H1 (cell line): Measurements from ENCODE around the gene POLR3C. TPM values are rescaled to one million over a fixed set of nuclear protein-coding genes. Genes with fewer than 3 reads are reported as not detected.

ENCODE experiments used
- CTCF ChIA-PET: fragments of 300-600 bp; sonication (Branson Sonifier 250); formaldehyde crosslinking; loops from one replicate; lab custom pipeline; 2021; ENCODE audit not compliant: partially characterized antibody; lab: Charles Lee
- POLR2A ChIA-PET: fragments of 300-600 bp; sonication (Branson Sonifier 250); formaldehyde crosslinking; loops from one replicate; lab custom pipeline; 2021; ENCODE audit warnings: inconsistent platforms; ENCODE audit not compliant: partially characterized antibody; lab: Charles Lee
- DNase-seq, 2 experiments: peaks; one replicate each; pipeline versions ENCODE4 v3.0.0 to v3.0.0-alpha.2; 2010 to 2022; ENCODE audit warnings: low spot score in 2 of 2, low read depth in 1 of 2, mixed read lengths in 1 of 2
- FAIRE-seq: peaks from 2 replicates; lab custom pipeline; 2011; peaks lifted over from hg19 to GRCh38; lab: Jason Lieb, UNC
- H2AFZ ChIP-seq: 2 replicates; pipeline ENCODE4 v1.8.1; 2012; ENCODE audit warnings: low read length, inconsistent platforms
- H2AK5ac ChIP-seq: 2 replicates; pipeline ENCODE4 v1.6.1; 2013; ENCODE audit warnings: low read depth, low read length
- H2BK120ac ChIP-seq: replicated peaks from 2 replicates; pipeline ENCODE3; 2013; ENCODE audit warnings: low read depth, low read length, inconsistent platforms
- H2BK12ac ChIP-seq: 2 replicates; pipeline ENCODE4 v1.6.1; 2013; ENCODE audit warnings: low read depth, low read length
- H2BK15ac ChIP-seq: 2 replicates; pipeline ENCODE4 v1.6.1; 2013; ENCODE audit warnings: low read length
- H2BK20ac ChIP-seq: 2 replicates; pipeline ENCODE4 v1.6.1; 2013; ENCODE audit warnings: low read length
- H2BK5ac ChIP-seq: 2 replicates; pipeline ENCODE4 v1.6.1; 2013; ENCODE audit warnings: low read depth, low read length
- H3K14ac ChIP-seq: 2 replicates; pipeline ENCODE4 v1.6.1; 2013; ENCODE audit warnings: inconsistent platforms; ENCODE audit not compliant: insufficient read length
- H3K18ac ChIP-seq: 2 replicates; pipeline ENCODE4 v1.6.1; 2013; ENCODE audit warnings: low read length; ENCODE audit errors: extremely low read depth
- H3K23ac ChIP-seq: 2 replicates; pipeline ENCODE4 v1.6.1; 2013; ENCODE audit warnings: inconsistent platforms; ENCODE audit not compliant: insufficient read length
- H3K23me2 ChIP-seq: 2 replicates; pipeline ENCODE4 v1.6.1; 2013; ENCODE audit warnings: low read depth, low read length
- H3K27ac ChIP-seq: 2 replicates; pipeline ENCODE4 v1.6.1; 2011; ENCODE audit warnings: low read depth, low read length, inconsistent platforms
- H3K27me3 ChIP-seq, 4 experiments: replicated peaks in 1 of 4; 1 replicate in 1 of 4; 2 replicates in 3 of 4; pipeline versions ENCODE4 v1.6.1 to v1.8.1; 2011 to 2013; ENCODE audit warnings: low read length in 3 of 4, mild to moderate bottlenecking in 3 of 4, inconsistent platforms in 2 of 4, mixed read lengths in 2 of 4, moderate library complexity in 1 of 4; ENCODE audit not compliant: control insufficient read depth in 3 of 4, insufficient read depth in 3 of 4; ENCODE audit errors: extremely low read depth in 1 of 4
- H3K36me3 ChIP-seq, 4 experiments: 2 replicates each; pipeline versions ENCODE4 v1.6.1 to v1.8.1; 2011 to 2013; ENCODE audit warnings: mild to moderate bottlenecking in 4 of 4, low read length in 3 of 4, moderate library complexity in 2 of 4, control low read depth in 1 of 4, inconsistent platforms in 1 of 4; ENCODE audit not compliant: insufficient read depth in 4 of 4, control insufficient read depth in 2 of 4
- H3K4ac ChIP-seq: replicated peaks from 2 replicates; pipeline ENCODE3; 2013; ENCODE audit warnings: low read length, low read depth, mixed read lengths, inconsistent platforms; ENCODE audit not compliant: insufficient read length
- H3K4me1 ChIP-seq, 4 experiments: replicated peaks in 1 of 4; 1 replicate in 1 of 4; 2 replicates in 3 of 4; pipeline versions ENCODE4 v1.6.1 to v1.8.1; 2011 to 2013; ENCODE audit warnings: low read length in 3 of 4, inconsistent platforms in 2 of 4, mixed read lengths in 1 of 4; ENCODE audit not compliant: insufficient read depth in 4 of 4, control insufficient read depth in 3 of 4
- H3K4me2 ChIP-seq, 2 experiments: 2 replicates each; pipeline versions ENCODE4 v1.6.1 to v1.8.1; 2011 to 2013; ENCODE audit warnings: low read depth in 2 of 2, low read length in 2 of 2, control low read depth in 1 of 2, inconsistent platforms in 1 of 2, mild to moderate bottlenecking in 1 of 2; ENCODE audit not compliant: insufficient read depth in 1 of 2
- H3K4me3 ChIP-seq, 4 experiments: fragments of 200-600, 300-600 bp in 1 of 4; sonication (generic), shearing (Covaris generic), sonication (Bioruptor Twin) in 1 of 4; 2 replicates each; pipeline versions ENCODE4 v1.5.1 to v1.8.1; 2011 to 2016; ENCODE audit warnings: low read length in 4 of 4, low read depth in 3 of 4, control low read depth in 2 of 4, inconsistent platforms in 2 of 4, mild to moderate bottlenecking in 2 of 4, mixed read lengths in 1 of 4, moderate library complexity in 1 of 4; ENCODE audit not compliant: insufficient read depth in 2 of 4; ENCODE audit errors: extremely low read depth in 1 of 4
- H3K56ac ChIP-seq: replicated peaks from 2 replicates; pipeline ENCODE3; 2013; ENCODE audit warnings: low read depth, mild to moderate bottlenecking, mixed read lengths, low read length, inconsistent platforms; ENCODE audit not compliant: insufficient read length
- H3K79me1 ChIP-seq: 2 replicates; pipeline ENCODE4 v1.6.1; 2013; ENCODE audit warnings: low read depth, low read length, control low read depth
- H3K79me2 ChIP-seq, 2 experiments: 2 replicates each; pipeline versions ENCODE4 v1.6.1 to v1.8.1; 2012 to 2013; ENCODE audit warnings: low read length in 2 of 2, mild to moderate bottlenecking in 2 of 2, inconsistent platforms in 1 of 2; ENCODE audit not compliant: insufficient read depth in 2 of 2, control insufficient read depth in 1 of 2
- H3K9ac ChIP-seq, 4 experiments: replicated peaks in 1 of 4; 1 replicate in 1 of 4; 2 replicates in 3 of 4; pipeline versions ENCODE4 v1.6.1 to v1.8.1; 2011 to 2013; ENCODE audit warnings: low read depth in 3 of 4, low read length in 3 of 4, control low read depth in 2 of 4, mild to moderate bottlenecking in 2 of 4, moderate library complexity in 2 of 4, inconsistent platforms in 1 of 4; ENCODE audit errors: extremely low read depth in 1 of 4
- H3K9me3 ChIP-seq, 2 experiments: 2 replicates each; pipeline versions ENCODE4 v1.6.1 to v1.8.1; 2012 to 2013; ENCODE audit warnings: mild to moderate bottlenecking in 2 of 2, moderate library complexity in 2 of 2, control low read depth in 1 of 2, inconsistent platforms in 1 of 2, low read depth in 1 of 2, low read length in 1 of 2, mixed read lengths in 1 of 2; ENCODE audit not compliant: insufficient read depth in 2 of 2
- H4K20me1 ChIP-seq, 2 experiments: replicated peaks in 1 of 2; 2 replicates each; pipeline versions ENCODE3 to v1.8.1; 2011 to 2013; ENCODE audit warnings: inconsistent platforms in 2 of 2, low read length in 2 of 2, mild to moderate bottlenecking in 1 of 2; ENCODE audit not compliant: insufficient read depth in 2 of 2, control insufficient read depth in 1 of 2
- H4K5ac ChIP-seq: 2 replicates; pipeline ENCODE4 v1.6.1; 2013; ENCODE audit warnings: low read length, low read depth, mixed read lengths, inconsistent platforms; ENCODE audit not compliant: insufficient read length
- H4K8ac ChIP-seq: 2 replicates; pipeline ENCODE4 v1.8.0; 2013; ENCODE audit warnings: mild to moderate bottlenecking, moderate library complexity, low read length, inconsistent platforms; ENCODE audit not compliant: insufficient read depth; ENCODE audit errors: extremely low read depth
- H4K91ac ChIP-seq: replicated peaks from 2 replicates; pipeline ENCODE3; 2013; ENCODE audit warnings: low read length, mixed read lengths, inconsistent platforms; ENCODE audit not compliant: insufficient read length
- ASH2L ChIP-seq: fragments of 200-600, 300-600 bp; sonication (generic); IDR thresholded peaks from one replicate; pipeline ENCODE4 v1.7.1; 2017; ENCODE audit warnings: low read length
- BCL11A ChIP-seq, 2 experiments: IDR thresholded peaks; one replicate each; pipeline ENCODE4 v1.6.1; 2011; ENCODE audit warnings: low read depth in 2 of 2, low read length in 2 of 2, mild to moderate bottlenecking in 2 of 2
- CBX5 ChIP-seq: fragments of 300-800, 300-1000 bp; sonication (generic); IDR thresholded peaks from 2 replicates; pipeline ENCODE4 v1.7.1; 2016; ENCODE audit warnings: antibody characterized with exemption, low read length, low read depth
- FOSL1 ChIP-seq: IDR thresholded peaks from 2 replicates; pipeline ENCODE4 v1.6.1; 2011; ENCODE audit warnings: mild to moderate bottlenecking, low read depth, low read length, moderate library complexity; ENCODE audit not compliant: insufficient read depth
- KDM1A ChIP-seq: fragments of 200-600, 300-600 bp; sonication (generic); IDR thresholded peaks from 2 replicates; pipeline ENCODE4 v1.7.1; 2016; ENCODE audit warnings: mild to moderate bottlenecking, low read length, borderline replicate concordance
- NRF1 ChIP-seq: IDR thresholded peaks from 2 replicates; pipeline ENCODE4 v1.6.1; 2011; ENCODE audit warnings: mild to moderate bottlenecking, low read depth, low read length, improper control_type of control experiment
- POLR2A ChIP-seq, 2 experiments: IDR thresholded peaks; 1 replicate in 1 of 2; 2 replicates in 1 of 2; pipeline ENCODE4 v1.6.1; 2011; ENCODE audit warnings: low read depth in 2 of 2, low read length in 2 of 2, mild to moderate bottlenecking in 2 of 2; ENCODE audit errors: control extremely low read depth in 1 of 2
- POU5F1 ChIP-seq: IDR thresholded peaks from 2 replicates; pipeline ENCODE4 v1.6.1; 2011; ENCODE audit warnings: low read depth, mild to moderate bottlenecking, low read length, moderate library complexity
- SP1 ChIP-seq: IDR thresholded peaks from 2 replicates; pipeline ENCODE4 v1.6.1; 2011; ENCODE audit warnings: low read depth, low read length
- SRF ChIP-seq: IDR thresholded peaks from 2 replicates; pipeline ENCODE4 v1.6.1; 2011; ENCODE audit warnings: mild to moderate bottlenecking, low read depth, low read length, moderate library complexity
- TBP ChIP-seq: IDR thresholded peaks from 2 replicates; pipeline ENCODE4 v1.6.1; 2011; ENCODE audit warnings: low read depth, low read length, improper control_type of control experiment
- WGBS, 2 experiments: shearing (Covaris generic) in 1 of 2; methylation state at CpG; one replicate each; pipeline versions ENCODE4 v1.1.6 to v1.1.7; 2013 to 2015; ENCODE audit warnings: low lambda C conversion rate in 2 of 2, mixed read lengths in 2 of 2, inconsistent platforms in 1 of 2, low coverage in 1 of 2, missing lambda C conversion rate in 1 of 2; ENCODE audit not compliant: insufficient replicate concordance in 2 of 2, insufficient coverage in 1 of 2, insufficient read length in 1 of 2; ENCODE audit errors: extremely low coverage in 1 of 2, missing lambda C conversion rate in 1 of 2; 5-methylcytosine and 5-hydroxymethylcytosine counted together
- polyA plus RNA-seq, 7 experiments: library from polyadenylated mRNA; depleted of rRNA in 3 of 7; stranded (reverse) in 5 of 7; unstranded in 2 of 7; fragments of >200 nt in 5 of 7; fragments of 200-250 nt in 2 of 7; gene quantifications; 1 replicate in 5 of 7; 2 replicates in 1 of 7; 4 replicates in 1 of 7; pipeline versions ENCODE4 v1.2.1 to v1.2.3, GENCODE V29; 2011 to 2013; ENCODE audit warnings: missing spikeins in 2 of 7, mixed read lengths in 2 of 7
- total RNA-seq: library from RNA; stranded (reverse); fragmentation: NEBNext Ultra II Directional; extraction: Animal tissue kit (Norgen Biotek cat#: 25700); gene quantifications from 2 replicates; pipeline ENCODE4 v1.2.1, GENCODE V29; 2021

POLR3C gene
- total and polyA plus RNA-seq, 2 of the 8 experiments (the other 6 are each of a cell fraction or from before 2014, with no cell fraction given): 26.8 TPM

DNA sequence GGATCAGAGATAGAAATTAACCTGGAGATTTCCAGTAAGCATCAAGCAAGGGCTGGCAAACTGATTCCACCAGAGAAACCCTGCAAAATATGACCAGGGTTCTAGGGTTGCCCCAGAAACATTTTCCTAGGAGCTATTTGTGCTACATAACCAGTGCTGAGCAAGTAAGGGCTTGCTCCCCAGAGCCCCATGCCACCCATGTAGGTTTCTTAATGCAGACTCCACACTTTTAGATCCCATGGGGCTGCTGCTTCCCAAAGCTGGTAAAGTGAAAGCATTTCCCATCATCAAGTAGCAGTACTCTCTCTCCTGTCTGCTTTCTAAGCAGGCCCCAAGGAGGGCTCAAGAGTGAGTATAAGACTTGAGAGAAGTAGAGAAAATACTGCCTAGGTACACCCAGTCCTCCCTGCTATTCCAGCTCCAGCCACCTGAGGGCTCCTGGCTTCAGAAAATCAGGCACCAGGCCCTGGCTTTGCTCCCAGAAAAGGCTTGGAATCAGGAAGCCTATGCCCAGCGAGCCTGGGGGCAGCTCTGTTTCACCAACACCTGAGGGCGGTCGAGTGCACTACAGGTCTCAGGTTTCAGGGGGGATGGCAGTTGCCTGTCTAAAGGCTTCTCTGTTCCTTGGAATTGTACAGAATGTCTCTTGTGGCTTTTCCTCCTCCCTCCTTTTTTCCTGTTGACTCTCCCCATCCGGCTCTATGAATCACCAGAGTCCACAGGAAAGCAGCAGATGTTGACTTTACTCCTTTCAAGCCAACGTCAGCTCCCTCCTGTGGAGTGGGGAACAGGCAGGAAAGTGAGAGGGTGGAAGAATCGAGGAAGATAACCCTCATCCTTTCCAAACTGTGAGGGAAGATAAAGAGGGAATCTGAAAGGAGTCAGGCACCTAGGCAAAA lies 67.8 kb downstream of the POLR3C start:
- no peaks in the 10 kb centered on the region for H3K9me3 ChIP-seq
- POLR2A ChIA-PET: interaction anchor here (0.5 to 2.1 kb wide), 13 partner anchors 10 to 160 kb away, joined by 3 to 8 read pairs (median 3); partner anchors contain the start of genes NUDT17 and PEX11B
- TF ChIP-seq SP1: no peak; the same call in 1 of the 2 replicates
- no peak for TF ChIP-seq POU5F1
- no peak for TF ChIP-seq CBX5
- TF ChIP-seq SRF: 0 out of 2 replicates have a peak, but pooled peaks have one; percentile 7
- peak in 1 of 2 experiments; percentile 27; a peak in 1 of 3 replicates for TF ChIP-seq POLR2A (IDR thresholded peaks at IDR 0.05; ENCODE audit: control extremely low read depth in 1 of 2, low read depth in 2 of 2, low read length in 2 of 2)
- peak; percentile 35 for TF ChIP-seq ASH2L
- no peak for TF ChIP-seq NRF1
- TF ChIP-seq FOSL1: no peak
- TF ChIP-seq TBP: 0 out of 2 replicates have a peak, but pooled peaks have one; percentile 34
- TF ChIP-seq BCL11A (IDR thresholded peaks at IDR 0.05; ENCODE audit: low read depth in 2 of 2, low read length in 2 of 2): no peak
- TF ChIP-seq KDM1A: peak; percentile 41; the same call in 1 of the 2 replicates

More for the DNA sequence above, 67.8 kb downstream of the POLR3C start:
- H2AFZ ChIP-seq: peak overlapping the region; percentile 88
- no peak overlapping the region for H2BK120ac ChIP-seq
- H3K79me2 ChIP-seq: no peaks in the 10 kb centered on the region
- no peak overlapping the region for H4K5ac ChIP-seq
- peak overlapping the region; percentile 68; the same call in 1 of the 2 replicates for H3K18ac ChIP-seq
- peak overlapping the region; percentile 27; the same call in 1 of the 2 replicates for H2BK12ac ChIP-seq
- no peak overlapping the region for H3K4ac ChIP-seq
- WGBS, 2 experiments: 14% methylated on average over 6 of the region's 6 CpGs; no CpG with 5 or more reads in 1 of the 2 experiments
- H4K20me1 ChIP-seq: no peaks in the 10 kb centered on the region
- DNase-seq (peak; percentile 94 to 96), FAIRE-seq (peak; percentile 80)
- H3K79me1 ChIP-seq: no peaks in the 10 kb centered on the region
- peak overlapping the region; percentile 57; the same call in 1 of the 2 replicates for H2BK5ac ChIP-seq
- no peak overlapping the region for H2AK5ac ChIP-seq
- no peaks in the 10 kb centered on the region for H3K36me3 ChIP-seq
- H3K4me1 ChIP-seq: peaks cover 0 to 6% (median 4%) of the 10 kb centered on the region in 4 experiments; a peak in 3 of 7 replicates
- H3K56ac ChIP-seq: no peak overlapping the region
- H4K91ac ChIP-seq: no peak overlapping the region
- H3K27me3 ChIP-seq: no peaks in the 10 kb centered on the region
- CTCF ChIA-PET: interaction anchor here (1.1 to 8.7 kb wide), 35 partner anchors 8 to 144 kb away, joined by 3 to 146 read pairs (median 8); partner anchors contain the start of genes ANKRD34A, ITGA10, LIX1L and NUDT17
- H3K23me2 ChIP-seq: no peaks in the 10 kb centered on the region
- no peak overlapping the region for H2BK20ac ChIP-seq
- H3K9ac ChIP-seq: no peak overlapping the region
- peak overlapping the region; percentile 99 for H2BK15ac ChIP-seq
- no peak overlapping the region for H3K14ac ChIP-seq
- peak overlapping the region in 3 of 4 experiments; percentile 2 to 48 (median 3); a peak in 4 of 8 replicates for H3K4me3 ChIP-seq
- H3K27ac ChIP-seq: no peak overlapping the region
- no peak overlapping the region for H4K8ac ChIP-seq
- no peak overlapping the region for H3K23ac ChIP-seq
- peak overlapping the region; percentile 30 to 57; a peak in 3 of 4 replicates for H3K4me2 ChIP-seq
